WTC11 (cell line): Measurements from ENCODE around the gene ABCC2.

ENCODE experiments used
- ELF4 ChIP-seq: sonication (generic); formaldehyde crosslinking; IDR thresholded peaks from 2 replicates; pipeline ENCODE4 v1.8.1; 2022; ENCODE audit warnings: low read depth, mild to moderate bottlenecking, moderate library complexity, missing genetic modification reagents
- TEAD4 ChIP-seq: sonication (generic); formaldehyde crosslinking; IDR thresholded peaks from 2 replicates; pipeline ENCODE4 v1.8.0; 2022; ENCODE audit warnings: mild to moderate bottlenecking, missing genetic modification reagents
- TF ChIP-seq, protein P1 (sequence below): fragments of 200-600 bp; IDR thresholded peaks from 2 replicates; pipeline ENCODE4 v1.8.0; 2022; ENCODE audit warnings: antibody characterized with exemption

DNA sequence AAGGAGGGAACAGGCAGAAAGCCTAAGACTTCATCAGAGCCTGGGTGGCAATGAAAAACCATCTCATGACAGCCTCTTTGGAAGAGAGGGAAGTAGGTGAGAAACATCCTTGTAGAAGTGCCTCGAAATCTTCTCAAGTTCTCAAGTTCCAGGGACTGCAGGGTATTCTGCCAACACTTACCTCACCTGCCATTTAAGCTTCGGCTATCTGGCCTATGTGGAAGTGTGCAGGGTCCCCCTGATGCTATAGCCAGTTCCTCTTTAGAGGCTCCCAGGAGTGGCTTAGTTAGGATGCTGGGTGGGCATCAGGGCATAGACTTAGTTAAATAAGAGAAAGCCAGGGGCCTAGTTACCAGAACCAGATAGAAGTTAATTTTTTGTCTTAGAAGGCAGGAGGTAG is 27.0 kb downstream of the ABCC2 start:
- TF ChIP-seq ELF4 (CRISPR knock-in tag) (no peak), TEAD4 (CRISPR knock-in tag) (no peak)
- TF ChIP-seq, protein P1, sequence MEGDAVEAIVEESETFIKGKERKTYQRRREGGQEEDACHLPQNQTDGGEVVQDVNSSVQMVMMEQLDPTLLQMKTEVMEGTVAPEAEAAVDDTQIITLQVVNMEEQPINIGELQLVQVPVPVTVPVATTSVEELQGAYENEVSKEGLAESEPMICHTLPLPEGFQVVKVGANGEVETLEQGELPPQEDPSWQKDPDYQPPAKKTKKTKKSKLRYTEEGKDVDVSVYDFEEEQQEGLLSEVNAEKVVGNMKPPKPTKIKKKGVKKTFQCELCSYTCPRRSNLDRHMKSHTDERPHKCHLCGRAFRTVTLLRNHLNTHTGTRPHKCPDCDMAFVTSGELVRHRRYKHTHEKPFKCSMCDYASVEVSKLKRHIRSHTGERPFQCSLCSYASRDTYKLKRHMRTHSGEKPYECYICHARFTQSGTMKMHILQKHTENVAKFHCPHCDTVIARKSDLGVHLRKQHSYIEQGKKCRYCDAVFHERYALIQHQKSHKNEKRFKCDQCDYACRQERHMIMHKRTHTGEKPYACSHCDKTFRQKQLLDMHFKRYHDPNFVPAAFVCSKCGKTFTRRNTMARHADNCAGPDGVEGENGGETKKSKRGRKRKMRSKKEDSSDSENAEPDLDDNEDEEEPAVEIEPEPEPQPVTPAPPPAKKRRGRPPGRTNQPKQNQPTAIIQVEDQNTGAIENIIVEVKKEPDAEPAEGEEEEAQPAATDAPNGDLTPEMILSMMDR, result no peak
